ENCODE results near the gene MED25. TPM values are rescaled to one million over a fixed set of nuclear protein-coding genes. Genes with fewer than 3 reads are reported as not detected.

The MED25 gene
- 49.1 and 51.5 TPM in 2 replicates for total RNA-seq

- DNase-seq = peak; percentile 97
- peak within 1 kb of the TSS; percentile 88 for H3K4me3 Mint-ChIP-seq
- H3K27me3 Mint-ChIP-seq = peaks cover 2% of the 10 kb centered on the region
- peak within 1 kb of the TSS; percentile 92 for H3K27ac Mint-ChIP-seq
- H3K4me1 Mint-ChIP-seq = peaks cover 18% of the 10 kb centered on the region
- H3K9me3 Mint-ChIP-seq = no peaks in the 10 kb centered on the region
- intact Hi-C loops (cut with micrococcal nuclease) = loop anchor here (1.0 kb wide), 2 partner anchors 30 to 51 kb away; no protein-coding TSS in a partner anchor
- H3K36me3 Mint-ChIP-seq (ENCODE audit: low read depth) = peaks cover under 1% of the 10 kb centered on the region
Measured at GRCh38 chr19:49817964-49818648, at the start of gene MED25. TSS of gene MED25 (plus strand) at chr19:49818289. CDS start at chr19:49818342, 53 bp downstream.

DNA sequence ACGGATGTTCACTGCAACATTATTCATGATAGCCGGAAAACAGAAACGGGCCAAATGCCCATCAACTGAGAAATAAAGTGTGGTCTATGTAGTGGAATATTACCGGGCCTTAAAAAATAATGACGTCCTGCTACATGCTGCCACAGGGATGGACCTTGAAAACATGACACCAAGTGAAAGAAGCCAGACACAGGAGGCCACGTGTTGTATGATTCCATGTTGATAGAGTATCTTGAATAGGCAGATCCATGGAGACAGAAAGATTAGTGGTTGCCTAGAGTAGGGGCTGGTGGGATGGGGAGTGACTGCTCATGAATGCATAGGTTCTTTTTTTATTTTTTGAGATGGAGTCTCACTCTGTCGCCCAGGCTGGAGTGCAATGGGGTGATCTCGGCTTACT lies 47.6 kb upstream of the MED25 start:
- Mint-ChIP-seq H3K9me3 (no peaks in the 10 kb centered on the region), H3K36me3 (ENCODE audit: low read depth) (peaks cover 13% of the 10 kb centered on the region), H3K27me3 (no peaks in the 10 kb centered on the region), H3K4me1 (peaks cover 38% of the 10 kb centered on the region), H3K4me3 (no peak overlapping the region), H3K27ac (no peak overlapping the region)
- DNase-seq = no peak
- intact Hi-C loops (cut with micrococcal nuclease) = no loop called here

DNA sequence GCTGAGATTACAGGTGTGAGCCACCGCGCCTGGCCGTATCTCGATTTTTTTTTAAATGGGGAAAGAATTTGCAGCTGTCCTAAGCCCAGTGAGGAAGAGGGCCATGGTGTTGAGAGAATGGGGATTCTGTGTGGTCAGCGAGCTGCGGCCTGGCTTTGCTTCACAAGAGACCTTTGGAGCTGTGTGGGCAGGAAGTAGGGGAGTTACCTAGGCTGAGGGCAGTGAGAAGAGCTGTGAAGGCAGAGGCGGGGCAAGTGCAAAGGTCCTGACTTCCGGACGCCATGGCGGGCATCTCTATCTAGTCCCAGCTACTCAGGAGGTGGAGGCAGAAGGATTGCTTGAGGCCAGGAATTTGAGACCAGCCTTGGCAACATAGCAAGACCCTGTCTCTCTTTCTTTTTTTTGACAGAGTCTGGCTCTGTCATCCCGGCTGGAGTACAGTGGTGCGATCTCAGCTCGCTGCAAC lies 46.4 kb upstream of the MED25 start:
- H3K27me3 Mint-ChIP-seq = no peaks in the 10 kb centered on the region
- H3K4me3 Mint-ChIP-seq = no peak overlapping the region
- intact Hi-C loops (cut with micrococcal nuclease) = no loop called here
- no peaks in the 10 kb centered on the region for H3K9me3 Mint-ChIP-seq
- no peak overlapping the region for H3K27ac Mint-ChIP-seq
- peaks cover 16% of the 10 kb centered on the region for H3K36me3 Mint-ChIP-seq (ENCODE audit: low read depth)
- no peak for DNase-seq
- H3K4me1 Mint-ChIP-seq = peaks cover 29% of the 10 kb centered on the region

- peaks cover 16% of the 10 kb centered on the region for H3K36me3 Mint-ChIP-seq (ENCODE audit: low read depth)
- peak overlapping the region; percentile 34 for H3K27ac Mint-ChIP-seq
- no peaks in the 10 kb centered on the region for H3K27me3 Mint-ChIP-seq
- DNase-seq = no peak
- H3K4me1 Mint-ChIP-seq = peaks cover 22% of the 10 kb centered on the region
- no peak overlapping the region for H3K4me3 Mint-ChIP-seq
- intact Hi-C loops (cut with micrococcal nuclease) = no loop called here
- no peaks in the 10 kb centered on the region for H3K9me3 Mint-ChIP-seq
Measured at GRCh38 chr19:49772850-49773432, 45.1 kb upstream of the MED25 start.

- H3K36me3 Mint-ChIP-seq (ENCODE audit: low read depth) = peaks cover 16% of the 10 kb centered on the region
- no peak for DNase-seq
- H3K4me3 Mint-ChIP-seq = no peak overlapping the region
- H3K4me1 Mint-ChIP-seq = peaks cover 15% of the 10 kb centered on the region
- no peaks in the 10 kb centered on the region for H3K9me3 Mint-ChIP-seq
- H3K27me3 Mint-ChIP-seq = no peaks in the 10 kb centered on the region
- no peak overlapping the region for H3K27ac Mint-ChIP-seq
- intact Hi-C loops (cut with micrococcal nuclease) = no loop called here
Measured at GRCh38 chr19:49773663-49774350, 44.3 kb upstream of the MED25 start.

DNA sequence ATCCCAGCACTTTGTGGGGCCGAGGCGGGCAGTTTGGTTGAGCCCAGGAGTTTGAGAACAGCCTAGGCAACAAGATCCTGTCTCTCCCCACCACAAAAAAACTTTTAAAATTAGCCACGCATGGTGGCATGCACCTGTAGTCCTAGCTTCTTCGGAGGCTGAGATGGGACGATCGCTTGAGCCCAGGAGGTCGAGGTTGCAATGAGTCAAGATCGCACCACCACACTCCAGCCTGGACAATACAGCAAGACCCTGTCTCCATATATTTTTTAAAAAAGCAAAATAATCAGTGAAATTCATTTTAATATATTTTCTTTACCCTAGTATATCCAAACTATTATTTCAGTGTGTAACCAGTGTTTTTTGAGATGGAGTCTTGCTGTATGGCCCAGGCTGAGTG lies 43.1 kb upstream of the MED25 start:
- Mint-ChIP-seq H3K9me3 (no peaks in the 10 kb centered on the region), H3K27ac (no peak overlapping the region), H3K4me3 (no peak overlapping the region), H3K27me3 (no peaks in the 10 kb centered on the region), H3K4me1 (peaks cover 11% of the 10 kb centered on the region), H3K36me3 (ENCODE audit: low read depth) (peaks cover 15% of the 10 kb centered on the region)
- DNase-seq = no peak
- intact Hi-C loops (cut with micrococcal nuclease) = no loop called here

DNA sequence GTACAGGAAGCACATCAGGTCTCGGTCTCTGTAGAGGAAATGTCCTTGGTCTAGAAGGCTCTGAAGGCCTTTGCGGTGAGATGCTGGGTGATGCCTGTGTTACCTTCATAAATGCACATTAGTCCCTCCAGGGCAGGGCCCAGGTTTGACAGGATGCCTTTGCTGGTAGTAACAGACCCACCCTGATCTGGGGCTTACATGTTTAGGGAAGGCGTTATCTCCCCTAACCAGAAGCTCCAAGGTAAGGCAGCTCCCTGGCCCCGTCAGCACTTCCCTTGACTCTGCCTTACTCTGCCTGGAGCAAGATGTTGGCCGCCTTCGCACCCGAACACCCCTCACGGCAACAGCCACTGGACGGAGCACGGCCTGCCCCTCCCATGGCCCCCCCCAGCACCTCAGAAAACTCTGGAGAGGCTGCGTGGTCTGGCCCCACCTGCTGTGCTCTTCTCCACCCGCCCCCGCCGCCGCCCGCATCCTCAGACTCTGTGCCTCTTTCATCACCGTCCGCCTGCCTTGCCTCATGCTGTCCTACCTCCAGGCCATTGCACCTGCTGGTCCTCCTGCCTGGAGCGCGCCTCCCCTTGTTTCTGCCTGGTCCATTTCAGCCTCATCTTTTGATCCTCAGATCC lies 42.2 kb upstream of the MED25 start:
- Mint-ChIP-seq H3K4me3 (no peak overlapping the region), H3K36me3 (ENCODE audit: low read depth) (peaks cover 18% of the 10 kb centered on the region), H3K27ac (peak overlapping the region; percentile 18), H3K27me3 (no peaks in the 10 kb centered on the region), H3K9me3 (no peaks in the 10 kb centered on the region), H3K4me1 (peaks cover 13% of the 10 kb centered on the region)
- intact Hi-C loops (cut with micrococcal nuclease) = no loop called here
- DNase-seq = no peak

DNA sequence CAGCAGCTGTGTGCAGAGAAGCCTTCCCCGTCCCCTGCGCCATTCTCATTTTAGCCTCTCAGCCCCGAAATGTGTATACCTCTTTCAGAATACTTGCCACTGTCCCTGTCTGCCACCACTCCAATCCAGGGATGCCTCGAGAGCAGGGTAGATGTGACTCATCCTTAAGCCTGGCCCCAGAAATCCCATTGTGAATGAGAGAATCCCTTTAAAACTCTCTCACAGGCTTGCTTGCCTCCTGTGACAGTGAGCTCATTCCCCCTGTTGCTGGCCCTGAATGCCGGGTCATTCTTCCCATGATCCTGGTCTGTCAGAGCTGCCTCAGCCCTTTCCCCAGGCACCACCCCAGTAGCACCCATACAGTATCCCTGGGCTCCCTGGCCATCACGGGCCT lies 41.7 kb upstream of the MED25 start:
- no peaks in the 10 kb centered on the region for H3K27me3 Mint-ChIP-seq
- intact Hi-C loops (cut with micrococcal nuclease) = no loop called here
- no peaks in the 10 kb centered on the region for H3K9me3 Mint-ChIP-seq
- H3K4me1 Mint-ChIP-seq = peaks cover 15% of the 10 kb centered on the region
- H3K27ac Mint-ChIP-seq = peak overlapping the region; percentile 18
- H3K4me3 Mint-ChIP-seq = no peak overlapping the region
- H3K36me3 Mint-ChIP-seq (ENCODE audit: low read depth) = peaks cover 23% of the 10 kb centered on the region
- no peak for DNase-seq

DNA sequence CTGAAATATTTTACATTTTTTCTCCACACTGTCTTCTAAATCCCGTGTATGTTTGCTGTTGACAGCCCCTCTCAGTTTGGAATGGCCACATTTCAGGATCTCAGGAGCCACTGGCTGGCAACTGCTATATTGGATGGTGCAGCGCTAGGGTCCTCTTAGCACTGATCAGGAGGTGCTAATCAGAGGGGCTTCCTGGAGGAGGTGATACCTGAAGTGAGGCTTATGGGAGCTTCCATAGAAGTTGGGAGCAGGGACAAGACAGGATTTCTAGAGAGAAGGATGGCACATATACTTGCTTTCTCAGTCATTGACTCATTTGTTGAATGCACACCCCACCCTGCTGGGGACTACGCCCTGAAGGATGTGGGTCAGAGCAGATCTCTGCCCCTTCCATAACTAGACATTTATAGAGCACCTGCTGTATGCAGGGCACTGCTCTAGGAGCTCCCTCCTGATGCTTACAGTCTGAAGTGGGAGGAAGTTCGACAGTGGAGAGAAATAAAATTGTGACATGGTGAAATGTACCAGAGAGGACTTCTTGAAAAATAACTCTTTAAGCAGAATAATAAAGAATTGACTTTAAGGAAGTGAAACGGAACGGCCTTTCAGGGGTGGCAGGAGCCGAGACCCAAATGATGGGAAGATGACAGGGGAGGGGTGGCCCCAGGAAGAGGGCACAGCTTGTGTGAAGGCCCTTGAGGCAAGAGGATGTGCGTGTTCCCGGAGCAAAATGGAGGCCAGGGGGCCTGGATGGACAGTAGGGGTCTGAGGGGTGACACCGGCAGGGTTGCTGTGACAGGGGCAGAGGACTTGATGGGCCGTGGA lies 38.1 kb upstream of the MED25 start:
- Mint-ChIP-seq H3K27me3 (no peaks in the 10 kb centered on the region), H3K9me3 (no peaks in the 10 kb centered on the region), H3K4me3 (no peak overlapping the region), H3K36me3 (ENCODE audit: low read depth) (peaks cover 40% of the 10 kb centered on the region), H3K27ac (peak overlapping the region; percentile 3), H3K4me1 (peaks cover 7% of the 10 kb centered on the region)
- no peak for DNase-seq
- intact Hi-C loops (cut with micrococcal nuclease) = no loop called here

DNA sequence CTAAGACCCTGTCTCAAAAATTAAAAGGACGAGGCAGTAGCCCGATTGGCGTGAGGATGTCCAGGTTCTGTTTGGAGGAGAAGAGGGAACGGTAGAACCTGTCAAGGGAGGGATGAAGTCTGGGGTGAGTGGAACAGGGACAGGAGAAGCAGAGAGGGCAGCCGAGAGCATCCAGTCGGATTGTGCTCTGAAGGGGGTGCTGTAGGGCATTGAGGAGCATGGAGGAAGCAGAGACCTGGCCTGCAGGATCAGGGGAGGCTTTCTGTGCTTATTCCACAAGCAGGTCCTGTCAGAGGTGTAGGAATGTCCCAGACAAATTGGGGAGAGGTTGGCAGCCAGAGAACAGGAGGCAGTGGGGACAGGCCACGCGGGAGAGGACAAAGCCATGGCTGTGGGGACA lies 37.2 kb upstream of the MED25 start:
- H3K9me3 Mint-ChIP-seq = no peaks in the 10 kb centered on the region
- no peak for DNase-seq
- peaks cover 45% of the 10 kb centered on the region for H3K36me3 Mint-ChIP-seq (ENCODE audit: low read depth)
- H3K4me3 Mint-ChIP-seq = no peak overlapping the region
- H3K27me3 Mint-ChIP-seq = no peaks in the 10 kb centered on the region
- intact Hi-C loops (cut with micrococcal nuclease) = no loop called here
- H3K4me1 Mint-ChIP-seq = peaks cover 7% of the 10 kb centered on the region
- H3K27ac Mint-ChIP-seq = peak overlapping the region; percentile 38

DNA sequence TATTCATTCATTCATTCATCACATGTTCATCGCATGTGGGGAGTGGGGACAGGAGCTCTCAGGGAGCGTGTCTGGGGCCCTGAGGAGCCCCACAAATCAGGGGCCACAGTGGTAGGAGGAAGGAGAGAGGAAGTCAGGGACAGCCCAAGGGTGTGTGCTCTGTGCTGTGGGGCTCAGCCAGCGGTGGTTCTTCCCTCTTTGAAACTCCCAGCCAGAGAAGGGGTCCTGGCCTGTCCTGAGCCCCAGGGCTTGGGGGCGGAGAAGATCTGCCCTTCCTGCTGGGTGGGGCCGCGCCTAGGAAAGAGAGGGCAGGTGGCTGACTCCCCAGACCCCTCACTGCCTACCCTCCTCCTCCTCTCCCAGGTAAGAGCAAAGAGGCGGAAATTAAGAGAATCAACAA lies 36.7 kb upstream of the MED25 start:
- Mint-ChIP-seq H3K4me3 (no peak overlapping the region), H3K36me3 (ENCODE audit: low read depth) (peaks cover 44% of the 10 kb centered on the region), H3K4me1 (peaks cover 7% of the 10 kb centered on the region), H3K27me3 (no peaks in the 10 kb centered on the region), H3K27ac (peak overlapping the region; percentile 32), H3K9me3 (no peaks in the 10 kb centered on the region)
- intact Hi-C loops (cut with micrococcal nuclease) = no loop called here
- DNase-seq = no peak

GRCh38 chr19:49782515-49782914 lies 35.6 kb upstream of the MED25 start:
- no peaks in the 10 kb centered on the region for H3K27me3 Mint-ChIP-seq
- H3K4me1 Mint-ChIP-seq = peaks cover 10% of the 10 kb centered on the region
- H3K27ac Mint-ChIP-seq = no peak overlapping the region
- no peaks in the 10 kb centered on the region for H3K9me3 Mint-ChIP-seq
- DNase-seq = no peak
- no peak overlapping the region for H3K4me3 Mint-ChIP-seq
- intact Hi-C loops (cut with micrococcal nuclease) = no loop called here
- H3K36me3 Mint-ChIP-seq (ENCODE audit: low read depth) = peaks cover 49% of the 10 kb centered on the region

- H3K4me1 Mint-ChIP-seq = peaks cover 5% of the 10 kb centered on the region
- H3K4me3 Mint-ChIP-seq = no peak overlapping the region
- no peak overlapping the region for H3K27ac Mint-ChIP-seq
Measured at GRCh38 chr19:49786376-49786820, 31.7 kb upstream of the MED25 start.

More at GRCh38 chr19:49786376-49786820, 31.7 kb upstream of the MED25 start:
- no peaks in the 10 kb centered on the region for H3K27me3 Mint-ChIP-seq
- H3K36me3 Mint-ChIP-seq (ENCODE audit: low read depth) = peaks cover 54% of the 10 kb centered on the region
- intact Hi-C loops (cut with micrococcal nuclease) = no loop called here
- DNase-seq = no peak
- H3K9me3 Mint-ChIP-seq = no peaks in the 10 kb centered on the region

All from activated CD4-positive, alpha-beta T cell treated with anti-CD3 and anti-CD28 coated beads, Interleukin-2, amount 10 ng/mL, durations not matched to agents 24 days and 14 days (primary cell).